HG03064 (cell line): Measurements from ENCODE around the gene CCDC158.
"Not testable (repeated sequence)": the region's sequence is repeated elsewhere in the genome, so short reads cannot be mapped to it uniquely, and the experiment has no call there.

Experiments used
- ATAC-seq: cut with Tn5 transposase; IDR thresholded peaks from one replicate; pipeline ENCODE4 v1.9.1; 2021; ENCODE audit warnings: low read depth; ENCODE audit not compliant: unreplicated experiment

CCDC158 gene

DNA sequence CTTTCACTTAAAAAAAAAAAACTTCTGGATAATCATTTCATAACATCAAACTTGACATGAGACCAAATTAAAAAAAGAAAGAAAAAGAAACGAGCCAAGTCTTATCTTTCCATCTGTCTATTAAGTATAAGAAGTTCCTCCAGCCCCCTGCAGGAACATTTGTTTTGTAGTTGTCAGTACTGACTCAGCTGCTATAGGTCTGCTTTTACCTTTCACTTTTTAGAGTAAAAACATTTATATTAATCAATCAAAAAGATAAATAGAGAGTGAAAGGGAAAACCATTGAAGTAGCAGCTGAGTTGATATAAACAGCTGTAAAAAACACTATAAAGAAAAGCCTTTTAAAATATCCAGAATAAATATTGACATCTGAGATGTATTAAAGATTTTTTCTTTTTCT, 46.1 kb downstream of the CCDC158 start:
- ATAC-seq = no peak

DNA sequence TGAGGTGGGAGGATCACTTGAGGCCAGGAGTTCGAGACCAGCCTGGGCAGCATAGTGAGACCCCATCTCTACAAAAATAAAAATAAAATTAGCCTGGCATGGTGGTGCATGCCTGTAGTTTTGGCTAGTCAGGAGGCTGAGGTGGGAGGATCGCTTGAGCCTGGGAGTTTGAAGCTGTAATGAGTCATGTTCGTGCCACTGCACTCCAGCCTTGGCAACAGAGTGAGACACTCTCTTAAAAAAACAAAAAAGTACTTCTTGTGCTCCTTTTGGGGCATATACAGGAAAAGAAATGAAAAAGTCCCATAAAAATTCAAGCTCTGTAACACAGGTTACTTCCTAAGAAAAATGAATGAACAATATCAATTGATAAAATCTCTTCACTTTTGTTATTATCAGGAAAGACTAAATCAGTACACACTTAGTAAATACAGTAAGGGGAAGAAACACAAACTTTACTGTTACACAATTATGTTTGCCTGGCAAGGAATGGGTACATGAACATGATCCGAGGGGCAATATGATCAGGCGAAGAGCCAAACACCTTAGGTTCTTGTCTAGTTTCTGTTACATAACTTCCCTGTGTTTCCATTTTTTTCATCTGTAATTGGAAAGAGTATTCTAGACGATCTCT, 46.9 kb downstream of the CCDC158 start:
- ATAC-seq = no peak

DNA sequence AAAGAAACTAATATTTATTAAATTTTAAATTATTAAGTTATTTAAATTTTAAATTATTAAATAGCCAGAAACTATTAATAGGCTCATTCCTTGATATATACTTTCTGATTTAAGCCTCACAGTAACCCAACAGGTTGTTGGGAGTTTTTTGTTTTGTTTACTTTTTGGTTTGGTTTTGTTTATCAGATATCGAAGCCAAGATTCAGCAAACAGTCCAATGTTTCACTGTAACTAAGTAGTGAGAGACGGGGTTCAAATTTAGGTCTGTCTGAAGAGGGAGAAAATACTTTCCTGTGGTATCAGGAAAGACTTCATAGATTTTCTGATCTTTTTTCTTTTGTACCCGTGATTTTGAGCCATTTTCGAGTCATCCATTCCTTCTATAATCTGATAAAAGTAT, 54.2 kb downstream of the CCDC158 start:
- no peak for ATAC-seq

DNA sequence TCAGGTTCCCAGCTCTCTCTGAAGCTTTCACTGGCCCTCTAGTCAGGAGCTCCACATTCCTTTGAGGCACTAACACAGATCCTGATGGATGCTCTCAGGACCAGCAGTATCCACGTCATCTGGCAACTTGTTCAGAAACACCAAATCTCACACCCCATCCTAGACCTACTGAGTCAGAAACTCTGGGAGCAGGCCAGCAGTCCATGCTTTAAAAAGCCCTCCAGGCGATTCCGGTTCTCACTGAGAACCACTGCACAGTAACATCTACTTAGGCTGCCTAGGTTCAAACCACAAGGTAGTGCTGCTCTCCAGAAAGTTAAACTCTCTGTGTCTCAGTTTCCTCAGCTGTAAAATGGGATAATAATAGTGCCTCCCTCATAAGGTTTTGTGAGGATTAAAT, 55.3 kb downstream of the CCDC158 start:
- ATAC-seq = no peak

DNA sequence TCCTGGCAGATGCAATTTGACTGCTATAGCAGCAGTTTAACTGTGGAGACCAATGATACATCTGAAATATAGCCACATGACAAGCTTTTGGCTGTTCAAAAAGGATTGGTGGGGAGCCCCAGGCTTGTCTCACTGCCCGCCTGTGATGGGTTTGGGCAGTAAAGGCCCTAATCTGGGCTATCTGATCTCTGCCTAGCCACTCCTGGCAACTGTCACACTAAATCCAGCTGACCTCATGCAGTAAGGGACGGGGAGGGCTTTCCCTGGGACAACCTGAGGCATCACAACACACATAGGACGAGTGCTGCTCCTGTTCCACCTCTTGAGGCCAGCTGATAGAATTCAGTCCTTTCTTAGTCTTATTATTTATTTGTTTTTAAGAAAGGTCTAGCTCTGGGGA, 56.2 kb downstream of the CCDC158 start:
- ATAC-seq = no peak

DNA sequence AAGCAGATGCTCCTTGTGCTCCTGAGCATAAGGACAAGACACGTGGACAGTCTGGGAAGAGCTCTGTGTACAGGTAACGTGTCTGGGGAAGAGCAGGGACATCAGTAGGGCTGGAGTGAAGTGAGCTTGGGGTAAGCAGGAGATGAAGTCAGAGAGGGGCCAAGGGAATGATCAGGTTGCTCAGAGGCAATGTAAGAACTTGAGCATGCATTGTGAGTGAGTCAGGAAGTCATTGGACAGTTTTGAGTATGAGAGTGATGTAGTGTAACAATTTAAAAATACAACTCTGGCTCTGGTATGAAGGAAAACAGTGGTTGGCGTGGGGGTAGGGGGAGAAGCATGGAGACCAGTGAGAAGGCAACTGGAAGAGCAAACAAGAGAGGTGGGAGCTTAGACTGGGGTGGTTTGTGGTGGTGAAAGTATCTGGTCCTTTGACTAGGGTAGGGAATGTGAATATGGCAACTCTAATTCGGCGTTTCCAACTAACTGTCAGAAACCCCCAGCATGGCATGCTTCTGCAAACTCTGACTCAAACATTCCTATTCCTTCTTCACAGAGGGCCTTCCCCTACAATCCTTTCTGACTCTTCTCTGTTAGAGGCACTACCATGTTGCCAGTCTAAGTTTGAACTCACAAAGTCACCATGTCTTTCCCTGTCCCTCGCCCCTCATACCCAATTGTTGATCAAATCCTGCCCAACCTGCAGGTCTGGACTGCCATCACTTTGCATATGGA, 57.2 kb downstream of the CCDC158 start:
- ATAC-seq = no peak

DNA sequence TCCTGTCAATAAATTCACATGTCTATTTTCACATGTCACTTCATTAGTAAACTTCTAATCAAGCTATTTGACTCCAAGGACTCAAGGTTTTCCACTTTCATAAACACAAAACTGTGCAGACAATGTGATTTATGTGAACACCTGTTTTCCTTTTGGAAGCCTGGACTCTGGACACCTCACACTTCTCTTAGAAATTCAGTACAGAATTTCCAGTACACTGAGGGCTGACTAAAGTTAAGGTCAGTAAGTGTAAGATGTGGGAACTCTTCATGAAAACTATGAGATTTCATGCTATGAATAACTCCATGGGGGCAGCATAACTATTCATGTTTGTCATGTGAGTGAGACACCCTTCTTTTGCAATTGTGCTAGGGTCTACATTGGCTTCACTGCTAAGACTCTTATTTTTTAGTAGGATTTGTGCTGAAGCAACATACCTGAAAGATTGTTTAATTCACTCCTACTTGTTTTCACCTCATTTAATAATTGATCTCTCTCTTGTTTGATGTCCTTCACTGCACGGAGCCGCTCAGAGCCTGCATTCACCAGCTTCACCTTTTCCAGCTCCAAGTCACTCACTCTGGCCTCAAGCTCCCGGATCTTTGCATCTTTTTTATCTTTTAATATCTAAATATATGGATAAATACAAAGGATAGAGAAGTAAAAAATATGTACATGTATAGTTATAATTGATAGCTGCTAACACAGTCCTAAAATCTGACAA, 59.1 kb downstream of the CCDC158 start:
- no peak for ATAC-seq

DNA sequence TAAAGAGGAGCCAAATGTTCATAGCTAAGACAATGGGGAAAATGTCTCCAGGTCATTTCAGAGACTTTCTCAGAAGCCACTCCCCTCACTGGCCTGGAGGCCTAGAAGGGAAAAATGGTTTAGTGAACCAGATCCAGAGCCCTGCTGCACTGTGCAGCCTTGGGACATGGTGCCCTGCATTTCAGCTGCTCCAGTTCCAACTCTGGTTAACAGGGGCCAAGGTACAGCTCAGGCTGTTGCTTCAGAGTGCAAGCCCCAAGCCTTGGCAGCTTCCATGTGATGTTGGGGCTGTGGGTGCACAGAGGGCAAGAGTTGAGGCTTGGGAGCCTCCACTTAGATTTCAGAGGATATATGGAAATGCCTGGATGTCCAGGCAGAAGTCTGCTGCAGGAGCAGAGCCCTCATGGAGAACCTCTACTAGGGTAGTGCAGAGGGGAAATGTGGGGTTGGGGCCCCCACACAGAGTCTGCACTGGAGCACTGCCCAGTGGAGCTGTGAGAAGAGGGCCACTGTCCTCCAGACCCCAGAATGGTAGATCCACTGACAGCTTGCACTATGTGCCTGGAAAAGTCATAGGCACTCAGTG, 61.0 kb downstream of the CCDC158 start:
- not testable (repeated sequence) for ATAC-seq

DNA sequence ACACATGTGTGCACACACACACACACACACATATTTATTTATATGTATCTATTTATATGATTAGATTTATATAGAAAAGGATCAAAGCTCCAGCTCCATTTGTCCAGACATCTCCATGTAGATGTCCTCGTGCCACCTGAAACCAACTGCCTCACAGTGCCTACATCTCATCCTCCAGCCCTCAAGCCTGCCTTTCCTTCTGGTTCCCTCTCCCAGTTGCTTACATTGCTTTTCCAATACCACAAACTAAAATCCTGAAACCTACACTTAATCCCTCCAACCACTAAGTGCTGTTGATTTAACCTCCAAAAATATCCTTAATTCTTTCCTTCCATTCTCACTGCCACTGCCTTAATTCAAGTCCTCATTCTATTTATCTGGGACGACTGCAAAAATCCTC, 63.0 kb downstream of the CCDC158 start:
- ATAC-seq = no peak

DNA sequence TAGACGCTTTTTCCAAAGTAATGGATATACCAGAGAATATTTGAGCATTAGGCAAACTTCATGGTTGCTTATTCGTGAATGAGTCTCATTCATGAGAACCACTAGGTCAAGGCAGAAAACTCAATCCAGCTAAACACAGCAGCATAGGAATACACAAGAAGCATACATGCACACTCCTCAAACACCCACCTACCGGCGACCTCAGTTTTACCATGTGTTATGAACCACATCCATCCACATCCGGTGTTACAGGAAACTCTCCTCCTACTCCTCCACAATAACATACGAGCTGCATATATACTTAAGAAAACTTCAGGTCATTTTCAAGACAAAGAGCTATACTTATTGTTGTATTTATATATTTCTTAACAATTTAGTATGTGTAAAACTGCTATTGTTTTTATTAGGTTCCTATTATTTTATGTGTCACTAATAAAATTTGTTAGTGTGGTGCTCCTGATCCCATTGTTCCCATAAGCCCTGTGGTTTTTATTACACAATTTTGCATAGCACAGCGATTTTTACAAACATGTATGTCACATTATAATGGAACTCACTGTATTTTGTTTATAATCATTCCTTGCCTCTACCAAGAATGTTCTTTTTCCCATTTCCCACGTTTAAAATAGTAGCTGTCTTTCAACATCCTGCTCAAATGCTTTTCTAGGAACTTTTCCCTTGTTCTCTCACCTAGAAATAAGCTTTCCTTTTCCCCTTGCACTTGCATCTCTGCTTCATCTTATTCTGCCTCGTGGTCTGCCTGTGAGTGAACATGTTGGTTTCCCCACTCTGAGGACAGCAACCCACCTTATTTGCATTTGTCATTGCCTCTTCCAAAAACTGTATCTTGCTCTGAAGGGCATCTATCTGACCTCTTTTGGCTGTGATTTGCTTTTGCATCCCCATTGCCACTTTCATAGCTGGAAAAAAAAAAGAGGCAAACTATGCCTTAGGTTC, 66.1 kb downstream of the CCDC158 start:
- ATAC-seq = no peak

DNA sequence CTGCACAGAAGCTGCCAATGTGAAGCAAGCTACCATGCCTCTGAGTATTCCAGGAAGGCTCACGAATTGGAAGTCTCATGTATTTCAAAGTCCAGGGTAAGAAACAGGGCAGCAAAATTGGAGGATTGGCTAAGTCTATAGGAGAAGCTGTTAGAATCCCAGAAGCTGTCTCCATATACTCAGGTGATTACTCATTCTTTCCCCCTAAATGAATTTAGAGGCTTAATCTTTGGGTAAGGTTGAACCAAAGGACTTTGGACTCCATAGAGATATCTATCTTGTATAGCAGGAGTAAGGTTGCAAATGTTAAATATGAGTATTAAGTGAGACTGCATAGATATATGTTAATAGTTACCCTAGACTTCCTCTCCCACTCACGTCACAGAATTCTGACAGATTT, 78.1 kb downstream of the CCDC158 start:
- ATAC-seq = no peak

DNA sequence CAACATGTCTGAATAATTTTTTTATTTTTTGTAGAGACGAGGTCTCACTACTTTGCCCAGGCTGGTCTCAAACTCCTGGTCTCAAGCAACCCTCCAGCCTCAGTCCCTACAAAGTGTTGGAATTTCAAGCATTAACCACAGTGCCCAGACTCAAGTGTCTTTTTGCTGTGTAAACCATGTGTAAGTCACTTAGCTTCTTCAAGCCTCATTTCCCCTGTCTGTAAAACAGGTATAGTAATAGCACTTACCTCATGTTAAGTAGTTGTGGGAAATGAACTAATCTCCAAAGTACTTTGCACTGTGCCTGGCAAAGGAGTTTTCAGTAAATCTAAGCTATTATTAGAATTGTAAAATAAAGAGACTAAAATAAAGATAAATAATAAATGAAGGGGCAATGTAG, 78.8 kb downstream of the CCDC158 start:
- ATAC-seq = no peak

DNA sequence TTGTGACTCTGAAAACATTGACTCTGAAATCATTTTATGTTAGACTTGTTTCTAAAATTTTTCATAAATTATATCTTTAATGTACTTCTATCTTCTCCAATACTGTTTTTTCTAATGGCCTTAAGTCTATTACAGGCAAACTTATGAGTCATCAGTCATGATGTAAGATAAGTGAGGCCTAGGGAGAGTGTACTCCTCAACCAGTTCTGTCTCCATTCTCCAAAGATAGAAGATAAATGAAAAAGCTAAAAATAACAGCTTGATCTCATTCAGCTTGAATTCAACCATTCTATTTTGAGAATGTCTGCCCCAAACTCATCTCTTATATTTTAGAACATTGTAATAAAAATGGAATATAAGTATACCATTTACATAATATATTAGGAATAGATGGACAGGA, 79.9 kb downstream of the CCDC158 start:
- ATAC-seq = no peak

DNA sequence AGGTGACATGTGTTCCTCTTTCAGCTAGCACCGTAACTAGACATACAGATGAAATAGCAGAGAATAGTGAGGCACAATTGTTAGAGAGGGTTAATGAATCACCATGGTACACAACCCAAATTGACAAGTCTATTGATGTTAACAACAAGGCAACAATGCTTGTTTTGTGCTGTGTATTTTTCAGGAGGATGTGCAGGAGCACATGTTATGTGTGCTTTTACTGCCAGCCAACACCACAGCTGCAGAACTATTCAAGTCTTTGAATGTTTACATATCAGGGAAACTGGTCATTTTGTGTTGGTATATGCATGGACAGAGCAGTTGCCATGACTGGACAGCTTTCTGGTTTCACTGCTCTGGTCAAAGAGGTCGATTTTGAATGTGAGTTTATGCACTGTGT, 81.6 kb downstream of the CCDC158 start:
- ATAC-seq = no peak

DNA sequence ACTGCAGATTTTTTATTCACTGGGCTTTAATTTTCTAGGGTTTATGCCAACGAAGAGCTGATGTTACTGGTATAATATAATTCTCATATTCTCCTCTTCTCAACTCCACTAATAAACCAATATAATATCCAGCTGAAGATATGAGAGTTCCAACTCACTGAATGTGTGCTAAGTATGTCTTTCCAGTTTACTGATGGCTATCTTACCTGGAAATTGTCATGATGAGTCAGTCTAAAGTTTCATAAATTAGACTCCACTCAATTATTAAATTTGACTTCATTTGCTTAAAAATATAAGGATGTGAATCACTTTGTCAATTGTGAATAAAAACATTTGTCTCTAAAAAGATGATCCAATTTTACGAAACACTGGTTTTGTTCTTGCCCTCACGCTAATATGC, 86.1 kb downstream of the CCDC158 start:
- ATAC-seq = no peak

DNA sequence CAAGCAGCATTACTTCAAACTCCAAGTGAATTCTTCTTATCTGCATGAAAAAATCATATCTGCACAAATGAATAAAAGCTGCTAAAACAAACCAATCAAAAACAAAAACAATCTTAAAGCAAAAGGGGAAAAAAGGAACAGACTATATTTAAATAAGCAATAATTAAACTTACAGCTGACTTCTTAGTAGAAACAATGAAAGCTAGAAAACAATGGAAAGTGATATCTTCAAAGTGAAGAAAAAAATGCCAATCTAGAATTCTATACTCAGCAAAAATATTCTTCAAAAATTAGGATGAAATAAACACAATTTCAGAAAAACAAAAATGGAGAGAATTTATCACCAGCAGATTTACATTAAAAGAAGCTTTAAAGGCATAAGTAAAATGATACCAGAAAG, 94.4 kb downstream of the CCDC158 start:
- no peak for ATAC-seq

DNA sequence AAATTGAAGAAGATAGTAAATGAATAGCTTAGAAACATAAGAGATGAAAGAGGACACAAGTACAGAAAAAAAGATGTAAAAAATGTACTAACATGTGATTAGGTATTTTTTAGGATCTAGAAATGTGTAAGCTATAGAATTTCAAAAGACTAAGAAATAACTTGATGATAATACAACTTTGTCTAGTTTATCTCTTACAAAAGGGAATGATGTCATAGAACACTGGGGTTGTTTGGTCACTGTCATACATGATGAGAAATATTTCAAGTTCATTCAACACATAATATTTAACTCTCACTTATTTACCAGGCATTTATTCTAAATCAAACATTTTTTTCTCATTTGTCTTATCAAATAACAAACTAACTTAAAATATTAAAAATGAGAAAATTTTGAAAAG, 95.9 kb downstream of the CCDC158 start:
- no peak for ATAC-seq

DNA sequence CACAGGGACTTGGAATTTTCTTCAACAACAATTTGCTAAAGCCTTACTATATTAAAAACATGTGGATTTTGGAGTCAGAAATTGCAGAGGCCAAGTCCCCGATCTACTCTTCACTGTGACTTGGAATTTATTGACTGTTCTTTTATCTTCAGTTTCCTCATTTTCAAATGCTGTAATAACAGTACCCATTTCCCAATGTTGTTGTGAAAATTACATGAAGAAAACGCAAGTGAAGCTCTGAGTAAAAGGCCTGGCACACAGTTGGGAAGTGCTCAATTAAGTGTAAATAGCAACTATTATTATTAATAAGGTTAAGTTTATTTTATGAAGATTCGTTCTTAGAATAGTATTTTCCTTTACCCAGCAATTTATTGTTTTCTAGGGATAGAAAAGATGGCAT, 98.7 kb downstream of the CCDC158 start:
- no peak for ATAC-seq

DNA sequence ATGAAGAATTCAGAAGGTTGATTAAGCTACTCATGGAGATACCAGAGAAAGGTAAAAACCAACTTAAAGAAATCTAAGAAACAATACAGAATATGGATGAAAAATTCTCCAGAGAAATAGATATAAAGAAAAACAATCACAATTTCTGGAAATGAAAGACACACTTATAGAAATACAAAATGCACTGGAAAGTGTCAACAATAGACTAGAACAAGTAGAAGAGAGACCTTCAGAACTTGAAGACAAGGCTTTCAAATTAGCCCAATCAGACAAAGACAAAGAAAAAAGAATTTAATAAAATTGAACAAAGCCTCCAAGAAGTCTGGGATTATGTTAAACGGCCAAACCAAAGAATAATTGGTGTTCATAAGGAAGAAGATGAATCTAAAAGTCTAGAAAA, 104.8 kb downstream of the CCDC158 start:
- ATAC-seq = no peak

DNA sequence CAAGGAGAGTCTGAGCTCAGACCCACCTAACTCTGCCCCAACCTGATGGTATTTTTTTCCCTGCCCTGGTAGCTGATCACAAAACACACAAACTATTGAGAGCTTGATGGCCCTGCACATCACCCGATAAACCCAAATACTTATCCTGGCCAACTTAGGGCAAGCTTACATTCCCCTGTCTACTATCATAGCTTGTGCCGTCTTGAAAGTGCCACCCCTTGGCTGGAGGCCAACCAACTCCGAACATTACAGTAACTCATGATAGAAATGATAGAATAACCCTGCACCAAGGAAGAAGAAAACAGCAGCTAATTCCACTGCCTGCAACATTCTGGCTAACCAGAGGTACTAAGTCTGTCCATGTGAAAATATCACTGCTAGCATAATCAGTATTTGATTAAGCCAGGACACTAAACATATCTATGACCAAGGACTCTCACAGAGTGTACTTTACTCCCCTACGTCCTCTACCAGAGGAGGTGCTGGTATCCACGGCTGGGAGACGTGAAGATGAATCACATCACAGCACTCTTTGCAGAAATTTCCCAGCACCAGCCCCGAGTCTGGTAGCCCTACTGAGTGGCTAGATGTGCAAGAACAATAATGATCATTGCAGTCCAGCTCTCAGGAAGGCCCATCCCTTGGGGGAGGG, 105.5 kb downstream of the CCDC158 start:
- ATAC-seq = no peak
